Osteocyte (in vitro differentiated cells): ENCODE results near the gene CELA2B. TPM values are rescaled to one million over a fixed set of nuclear protein-coding genes. Genes with fewer than 3 reads are reported as not detected.

Experiments
- DNase-seq: peaks from one replicate; pipeline ENCODE4 v3.0.0; 2021; ENCODE audit warnings: mixed read lengths; ENCODE audit not compliant: unreplicated experiment; ENCODE audit errors: extremely low spot score
- H3K27ac Mint-ChIP-seq: one replicate; pipeline ENCODE4 v1.8.0; 2021; ENCODE audit warnings: mild to moderate bottlenecking, mixed read lengths; ENCODE audit not compliant: unreplicated experiment
- H3K27me3 Mint-ChIP-seq: one replicate; pipeline ENCODE4 v1.8.0; 2021; ENCODE audit warnings: mixed read lengths; ENCODE audit not compliant: unreplicated experiment
- H3K36me3 Mint-ChIP-seq: one replicate; pipeline ENCODE4 v1.8.0; 2021; ENCODE audit warnings: mixed read lengths; ENCODE audit not compliant: unreplicated experiment
- H3K4me1 Mint-ChIP-seq: one replicate; pipeline ENCODE4 v1.8.0; 2021; ENCODE audit warnings: mixed read lengths; ENCODE audit not compliant: unreplicated experiment
- H3K4me3 Mint-ChIP-seq: one replicate; pipeline ENCODE4 v1.8.0; 2021; ENCODE audit warnings: mild to moderate bottlenecking, moderate library complexity, mixed read lengths; ENCODE audit not compliant: unreplicated experiment
- H3K9me3 Mint-ChIP-seq: one replicate; pipeline ENCODE4 v1.8.0; 2021; ENCODE audit warnings: mixed read lengths; ENCODE audit not compliant: unreplicated experiment
- CTCF ChIP-seq: fragments of 200-600 bp; sonication (generic); IDR thresholded peaks from 2 replicates; pipeline ENCODE4 v1.5.0; 2021; ENCODE audit warnings: antibody characterized with exemption, mild to moderate bottlenecking, moderate library complexity
- total RNA-seq: library from RNA; stranded (reverse); gene quantifications from 2 replicates; pipeline ENCODE4 v1.2.1, GENCODE V29; 2021

Gene CELA2B
- total RNA-seq, 1 donor from 2014 or later, result not detected

GRCh38 chr1:15446212-15446611, 29.7 kb upstream of the CELA2B start:
- Mint-ChIP-seq H3K4me1 (no peaks in the 10 kb centered on the region), H3K9me3 (no peaks in the 10 kb centered on the region), H3K27me3 (peaks cover 5% of the 10 kb centered on the region), H3K27ac (no peak overlapping the region), H3K36me3 (no peaks in the 10 kb centered on the region), H3K4me3 (no peak overlapping the region)
- no peak for TF ChIP-seq CTCF
- no peak for DNase-seq

GRCh38 chr1:15448877-15449462, 26.9 kb upstream of the CELA2B start:
- Mint-ChIP-seq H3K27me3 (peaks cover 5% of the 10 kb centered on the region), H3K36me3 (no peaks in the 10 kb centered on the region), H3K4me3 (no peak overlapping the region), H3K9me3 (no peaks in the 10 kb centered on the region), H3K27ac (no peak overlapping the region), H3K4me1 (peaks cover 1% of the 10 kb centered on the region)
- DNase-seq, result no peak
- no peak for TF ChIP-seq CTCF

- Mint-ChIP-seq H3K4me3 (no peak overlapping the region), H3K9me3 (no peaks in the 10 kb centered on the region), H3K27ac (no peak overlapping the region), H3K27me3 (peaks cover 5% of the 10 kb centered on the region), H3K36me3 (no peaks in the 10 kb centered on the region), H3K4me1 (peaks cover 7% of the 10 kb centered on the region)
- no peak for TF ChIP-seq CTCF
- no peak for DNase-seq
These were observed 26.3 kb upstream of the CELA2B start for GRCh38 chr1:15449567-15449966.

GRCh38 chr1:15451014-15451722, 24.7 kb upstream of the CELA2B start:
- no peak overlapping the region for H3K27ac Mint-ChIP-seq
- H3K36me3 Mint-ChIP-seq, result no peaks in the 10 kb centered on the region
- H3K9me3 Mint-ChIP-seq, result no peaks in the 10 kb centered on the region
- peaks cover 10% of the 10 kb centered on the region for H3K4me1 Mint-ChIP-seq
- no peak for DNase-seq
- H3K4me3 Mint-ChIP-seq, result no peak overlapping the region
- no peak for TF ChIP-seq CTCF
- H3K27me3 Mint-ChIP-seq, result no peaks in the 10 kb centered on the region

GRCh38 chr1:15452216-15452615, 23.7 kb upstream of the CELA2B start:
- Mint-ChIP-seq H3K4me3 (no peak overlapping the region), H3K27ac (no peak overlapping the region), H3K9me3 (no peaks in the 10 kb centered on the region), H3K4me1 (peaks cover 10% of the 10 kb centered on the region), H3K27me3 (no peaks in the 10 kb centered on the region), H3K36me3 (no peaks in the 10 kb centered on the region)
- TF ChIP-seq CTCF, result no peak
- DNase-seq, result no peak
